Measurements from ENCODE around the gene OR2A25. TPM values are rescaled to one million over a fixed set of nuclear protein-coding genes. Genes with fewer than 3 reads are reported as not detected.
"Not testable (repeated sequence)": the region's sequence is repeated elsewhere in the genome, so short reads cannot be mapped to it uniquely, and the experiment has no call there.

OR2A25 gene
- total RNA-seq, 1 donor from 2014 or later, result not detected

DNA sequence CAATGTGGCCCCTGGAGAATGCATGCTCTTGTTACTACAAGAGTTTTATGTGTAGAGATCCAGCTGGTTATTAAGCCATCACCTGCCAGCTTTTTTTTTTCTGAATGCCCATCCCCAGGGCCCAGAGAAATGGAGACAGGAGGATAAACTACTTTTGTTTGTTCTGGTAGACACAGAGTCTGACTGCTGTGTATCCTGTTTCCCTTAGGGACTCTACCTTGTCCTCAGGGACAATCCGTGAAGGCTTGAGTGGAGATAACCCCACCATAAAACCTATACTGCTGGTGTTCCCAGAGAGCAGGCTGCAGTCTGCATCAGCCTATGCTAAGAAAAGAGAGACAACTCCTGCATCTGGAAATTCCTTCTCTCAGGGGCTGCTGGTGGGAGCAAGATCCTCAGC is 21.0 kb upstream of the OR2A25 start, which contains the start of gene OR2A5:
OR2A5 (plus strand) TSS at position 301 of the 400 bp plus-strand sequence. CDS start 1,454 bp downstream, outside the sequence.
- Mint-ChIP-seq H3K4me3 (no peak within 1 kb of the TSS), H3K27me3 (peaks cover 2% of the 10 kb centered on the region), H3K27ac (no peak within 1 kb of the TSS), H3K4me1 (ENCODE audit: unreplicated experiment) (no peaks in the 10 kb centered on the region), H3K36me3 (no peaks in the 10 kb centered on the region), H3K9me3 (no peaks in the 10 kb centered on the region)
- DNase-seq (ENCODE audit: extremely low spot score, unreplicated experiment), result no peak
- no peak for TF ChIP-seq CTCF (conservative IDR thresholded peaks at IDR 0.05)

- TF ChIP-seq CTCF (conservative IDR thresholded peaks at IDR 0.05), result no peak
- Mint-ChIP-seq H3K4me1 (ENCODE audit: unreplicated experiment) (no peaks in the 10 kb centered on the region), H3K27ac (no peak overlapping the region), H3K9me3 (no peaks in the 10 kb centered on the region), H3K4me3 (no peak overlapping the region), H3K36me3 (no peaks in the 10 kb centered on the region), H3K27me3 (peaks cover 2% of the 10 kb centered on the region)
- DNase-seq (ENCODE audit: extremely low spot score, unreplicated experiment), result no peak
Measured at GRCh38 chr7:144049491-144049890, 20.1 kb upstream of the OR2A25 start.

GRCh38 chr7:144050093-144050492 is 19.5 kb upstream of the OR2A25 start:
- Mint-ChIP-seq H3K36me3 (no peaks in the 10 kb centered on the region), H3K4me1 (ENCODE audit: unreplicated experiment) (no peaks in the 10 kb centered on the region), H3K27me3 (peaks cover 2% of the 10 kb centered on the region), H3K27ac (no peak overlapping the region), H3K9me3 (no peaks in the 10 kb centered on the region), H3K4me3 (no peak overlapping the region)
- TF ChIP-seq CTCF (conservative IDR thresholded peaks at IDR 0.05), result no peak
- no peak for DNase-seq (ENCODE audit: extremely low spot score, unreplicated experiment)

GRCh38 chr7:144050884-144051283 is 18.7 kb upstream of the OR2A25 start:
- not testable (repeated sequence) for H3K4me1 Mint-ChIP-seq (ENCODE audit: unreplicated experiment); DNase-seq (ENCODE audit: extremely low spot score, unreplicated experiment); H3K27me3 Mint-ChIP-seq; H3K9me3 Mint-ChIP-seq; H3K4me3 Mint-ChIP-seq; H3K36me3 Mint-ChIP-seq; H3K27ac Mint-ChIP-seq

GRCh38 chr7:144057954-144058353 is 11.7 kb upstream of the OR2A25 start:
- DNase-seq (ENCODE audit: extremely low spot score, unreplicated experiment), result no peak
- no peaks in the 10 kb centered on the region for H3K9me3 Mint-ChIP-seq
- no peak overlapping the region for H3K4me3 Mint-ChIP-seq
- no peaks in the 10 kb centered on the region for H3K4me1 Mint-ChIP-seq (ENCODE audit: unreplicated experiment)
- no peaks in the 10 kb centered on the region for H3K36me3 Mint-ChIP-seq
- no peak for TF ChIP-seq CTCF (conservative IDR thresholded peaks at IDR 0.05)
- no peak overlapping the region for H3K27ac Mint-ChIP-seq
- no peaks in the 10 kb centered on the region for H3K27me3 Mint-ChIP-seq

- Mint-ChIP-seq H3K36me3 (no peaks in the 10 kb centered on the region), H3K27ac (no peak overlapping the region), H3K4me3 (no peak overlapping the region), H3K27me3 (peaks cover 7% of the 10 kb centered on the region), H3K4me1 (ENCODE audit: unreplicated experiment) (no peaks in the 10 kb centered on the region), H3K9me3 (no peaks in the 10 kb centered on the region)
- DNase-seq (ENCODE audit: extremely low spot score, unreplicated experiment), result no peak
- TF ChIP-seq CTCF (conservative IDR thresholded peaks at IDR 0.05), result peak; percentile 59
Measured at GRCh38 chr7:144063710-144064109, 5.9 kb upstream of the OR2A25 start.

Measured in type B pancreatic cell (in vitro differentiated cells).